Endothelial cell (in vitro differentiated cells): ENCODE data around the gene MESD. TPM values are rescaled to one million over a fixed set of nuclear protein-coding genes. Genes with fewer than 3 reads are reported as not detected.
A peak's percentile ranks its signal among the peaks of the same experiment; 100 is the strongest.

Experiments used
- DNase-seq: peaks from one replicate; pipeline ENCODE4 v3.0.0; 2021; ENCODE audit warnings: low spot score
- H3K27ac Mint-ChIP-seq: one replicate; pipeline ENCODE4 v1.8.0; 2021; ENCODE audit warnings: mixed read lengths, inconsistent platforms; ENCODE audit not compliant: unreplicated experiment
- H3K27me3 Mint-ChIP-seq: one replicate; pipeline ENCODE4 v1.8.0; 2021; ENCODE audit warnings: mild to moderate bottlenecking, moderate library complexity, mixed read lengths, inconsistent platforms; ENCODE audit not compliant: unreplicated experiment
- H3K36me3 Mint-ChIP-seq: one replicate; pipeline ENCODE4 v1.8.0; 2021; ENCODE audit warnings: mild to moderate bottlenecking, low read depth, mixed read lengths, inconsistent platforms; ENCODE audit not compliant: unreplicated experiment
- H3K4me1 Mint-ChIP-seq: one replicate; pipeline ENCODE4 v1.8.0; 2021; ENCODE audit warnings: mild to moderate bottlenecking, mixed read lengths, inconsistent platforms; ENCODE audit not compliant: unreplicated experiment
- H3K4me3 Mint-ChIP-seq: one replicate; pipeline ENCODE4 v1.8.0; 2021; ENCODE audit warnings: mild to moderate bottlenecking, mixed read lengths, inconsistent platforms; ENCODE audit not compliant: unreplicated experiment
- H3K9me3 Mint-ChIP-seq: one replicate; pipeline ENCODE4 v1.8.0; 2021; ENCODE audit warnings: mixed read lengths, inconsistent platforms; ENCODE audit not compliant: unreplicated experiment
- CTCF ChIP-seq: fragments of 200-600 bp; sonication (generic); IDR thresholded peaks from one replicate; pipeline ENCODE4 v1.5.0; 2021; ENCODE audit warnings: antibody characterized with exemption; ENCODE audit not compliant: unreplicated experiment
- total RNA-seq: library from RNA; stranded (reverse); fragmentation: NEBNext Ultra II Directional; extraction: Animal tissue kit (Norgen Biotek cat#: 25700); gene quantifications from one replicate; pipeline ENCODE4 v1.2.1, GENCODE V29; 2021; ENCODE audit not compliant: unreplicated experiment

The MESD gene
- total RNA-seq, 1 donor from 2014 or later: 35.7 TPM

DNA sequence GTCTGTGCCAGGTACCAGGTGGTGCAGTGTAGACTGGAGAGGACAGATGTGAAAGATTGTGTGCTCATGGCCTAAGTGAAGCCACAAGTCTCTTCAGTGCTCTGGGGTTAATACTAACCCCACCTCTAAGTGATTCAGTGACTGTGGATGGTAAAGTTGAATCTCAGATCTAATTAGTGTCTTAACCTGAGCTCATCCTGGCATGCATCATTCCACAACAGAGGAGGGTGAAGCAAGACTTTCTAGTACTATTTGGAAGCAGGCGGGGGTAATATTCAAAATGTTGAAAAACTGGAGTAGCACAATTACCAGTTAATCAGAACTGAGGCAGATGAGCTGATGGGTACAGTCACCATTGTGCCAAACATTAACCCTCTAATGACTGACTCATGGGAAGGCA is 2.8 kb upstream of the MESD start:
- DNase-seq: no peak
- no peak overlapping the region for H3K27ac Mint-ChIP-seq
- no peaks in the 10 kb centered on the region for H3K9me3 Mint-ChIP-seq
- peaks cover 25% of the 10 kb centered on the region for H3K4me1 Mint-ChIP-seq
- peaks cover 4% of the 10 kb centered on the region for H3K27me3 Mint-ChIP-seq
- no peak overlapping the region for H3K4me3 Mint-ChIP-seq
- H3K36me3 Mint-ChIP-seq: peaks cover 6% of the 10 kb centered on the region
- no peak for TF ChIP-seq CTCF

DNA sequence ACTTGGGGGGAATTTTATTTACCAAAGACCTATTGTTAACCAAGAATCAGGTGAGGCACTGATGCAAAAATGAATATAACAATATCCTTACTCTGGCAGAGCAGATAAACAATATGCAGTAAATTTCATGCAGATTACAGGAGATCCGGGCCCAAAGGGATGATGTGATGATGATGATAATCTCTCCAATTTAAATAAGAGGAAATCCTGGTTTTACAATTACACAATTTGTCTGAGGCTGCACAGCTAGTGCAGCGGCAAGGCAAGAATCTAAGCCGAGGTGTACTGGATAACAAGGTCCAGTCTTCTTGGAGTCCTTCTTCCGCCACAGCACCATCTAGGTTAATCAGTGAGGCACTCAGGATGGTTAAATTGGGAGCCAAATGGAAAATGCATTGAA is 2.4 kb upstream of the MESD start:
- no peak overlapping the region for H3K4me3 Mint-ChIP-seq
- no peak for TF ChIP-seq CTCF
- no peak for DNase-seq
- no peak overlapping the region for H3K27ac Mint-ChIP-seq
- peaks cover 27% of the 10 kb centered on the region for H3K4me1 Mint-ChIP-seq
- H3K36me3 Mint-ChIP-seq: peaks cover 6% of the 10 kb centered on the region
- H3K9me3 Mint-ChIP-seq: no peaks in the 10 kb centered on the region
- H3K27me3 Mint-ChIP-seq: peaks cover 4% of the 10 kb centered on the region

GRCh38 chr15:80991421-80991820 is 1.8 kb upstream of the MESD start:
- TF ChIP-seq CTCF: no peak
- Mint-ChIP-seq H3K27me3 (peaks cover 4% of the 10 kb centered on the region), H3K36me3 (peaks cover 6% of the 10 kb centered on the region), H3K4me1 (peaks cover 31% of the 10 kb centered on the region), H3K27ac (no peak overlapping the region), H3K9me3 (no peaks in the 10 kb centered on the region), H3K4me3 (no peak overlapping the region)
- DNase-seq: no peak

DNA sequence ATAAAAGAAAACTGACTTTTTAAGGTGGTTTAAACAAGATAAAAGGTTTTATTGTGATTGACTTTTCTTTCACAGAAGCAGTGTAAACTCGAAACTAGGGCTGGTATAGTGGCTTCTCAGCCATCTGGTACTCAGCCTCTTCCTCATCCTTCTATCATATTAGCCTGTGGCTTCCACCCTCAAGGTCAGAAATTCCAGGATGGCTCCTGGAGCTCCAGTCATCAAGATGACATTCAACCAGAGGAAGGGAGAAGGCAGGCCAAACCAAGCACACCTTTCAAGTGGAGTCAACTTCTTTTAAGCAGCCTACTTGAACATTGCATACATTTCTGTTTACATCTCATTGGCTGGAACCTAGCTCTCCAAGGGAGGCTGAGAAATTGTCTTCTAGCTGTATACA is 1.3 kb upstream of the MESD start:
- H3K27me3 Mint-ChIP-seq: peaks cover 4% of the 10 kb centered on the region
- H3K36me3 Mint-ChIP-seq: peaks cover 6% of the 10 kb centered on the region
- peaks cover 31% of the 10 kb centered on the region for H3K4me1 Mint-ChIP-seq
- no peak for DNase-seq
- no peaks in the 10 kb centered on the region for H3K9me3 Mint-ChIP-seq
- no peak overlapping the region for H3K27ac Mint-ChIP-seq
- no peak for TF ChIP-seq CTCF
- H3K4me3 Mint-ChIP-seq: no peak overlapping the region

DNA sequence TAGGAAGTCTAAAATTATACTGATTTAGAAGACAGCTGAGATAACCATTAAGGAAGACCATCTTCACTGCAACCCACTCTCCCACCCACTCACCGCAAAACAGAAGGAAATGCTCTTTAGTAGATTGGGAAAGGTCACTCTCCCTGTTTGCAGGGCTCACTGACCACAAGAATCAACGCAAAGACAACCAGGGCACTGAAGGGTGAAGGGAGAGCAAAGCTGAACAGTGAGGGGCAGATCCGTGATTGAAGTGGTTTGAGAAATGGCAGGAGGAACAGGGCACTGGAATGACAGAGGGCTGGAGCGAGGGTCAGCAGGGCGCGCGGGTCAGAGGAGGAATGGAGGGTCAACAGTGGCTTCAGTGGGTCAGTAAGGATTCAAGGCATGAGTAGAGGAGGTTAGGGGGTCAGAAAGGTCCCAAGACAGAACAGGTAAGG is 520 bp downstream of the MESD start:
- peak overlapping the region; percentile 92 for H3K27ac Mint-ChIP-seq
- no peak for DNase-seq
- H3K4me1 Mint-ChIP-seq: peaks cover 31% of the 10 kb centered on the region
- TF ChIP-seq CTCF: no peak
- no peaks in the 10 kb centered on the region for H3K9me3 Mint-ChIP-seq
- H3K4me3 Mint-ChIP-seq: peak overlapping the region; percentile 99
- H3K36me3 Mint-ChIP-seq: peaks cover 6% of the 10 kb centered on the region
- peaks cover 4% of the 10 kb centered on the region for H3K27me3 Mint-ChIP-seq
